H1 (cell line): ENCODE measurements around the gene P2RY8. TPM values are rescaled to one million over a fixed set of nuclear protein-coding genes. Genes with fewer than 3 reads are reported as not detected.

Experiments
- CTCF ChIA-PET: fragments of 300-600 bp; sonication (Branson Sonifier 250); formaldehyde crosslinking; loops from one replicate; lab custom pipeline; 2021; ENCODE audit not compliant: partially characterized antibody; lab: Charles Lee
- POLR2A ChIA-PET: fragments of 300-600 bp; sonication (Branson Sonifier 250); formaldehyde crosslinking; loops from one replicate; lab custom pipeline; 2021; ENCODE audit warnings: inconsistent platforms; ENCODE audit not compliant: partially characterized antibody; lab: Charles Lee
- DNase-seq, 2 experiments: peaks; one replicate each; pipeline versions ENCODE4 v3.0.0 to v3.0.0-alpha.2; 2010 to 2022; ENCODE audit warnings: low spot score in 2 of 2, low read depth in 1 of 2, mixed read lengths in 1 of 2
- FAIRE-seq: peaks from 2 replicates; lab custom pipeline; 2011; peaks lifted over from hg19 to GRCh38; lab: Jason Lieb, UNC
- H2AFZ ChIP-seq: 2 replicates; pipeline ENCODE4 v1.8.1; 2012; ENCODE audit warnings: low read length, inconsistent platforms
- H2AK5ac ChIP-seq: 2 replicates; pipeline ENCODE4 v1.6.1; 2013; ENCODE audit warnings: low read depth, low read length
- H2BK120ac ChIP-seq: replicated peaks from 2 replicates; pipeline ENCODE3; 2013; ENCODE audit warnings: low read depth, low read length, inconsistent platforms
- H2BK12ac ChIP-seq: 2 replicates; pipeline ENCODE4 v1.6.1; 2013; ENCODE audit warnings: low read depth, low read length
- H2BK15ac ChIP-seq: 2 replicates; pipeline ENCODE4 v1.6.1; 2013; ENCODE audit warnings: low read length
- H2BK20ac ChIP-seq: 2 replicates; pipeline ENCODE4 v1.6.1; 2013; ENCODE audit warnings: low read length
- H2BK5ac ChIP-seq: 2 replicates; pipeline ENCODE4 v1.6.1; 2013; ENCODE audit warnings: low read depth, low read length
- H3K14ac ChIP-seq: 2 replicates; pipeline ENCODE4 v1.6.1; 2013; ENCODE audit warnings: inconsistent platforms; ENCODE audit not compliant: insufficient read length
- H3K18ac ChIP-seq: 2 replicates; pipeline ENCODE4 v1.6.1; 2013; ENCODE audit warnings: low read length; ENCODE audit errors: extremely low read depth
- H3K23ac ChIP-seq: 2 replicates; pipeline ENCODE4 v1.6.1; 2013; ENCODE audit warnings: inconsistent platforms; ENCODE audit not compliant: insufficient read length
- H3K23me2 ChIP-seq: 2 replicates; pipeline ENCODE4 v1.6.1; 2013; ENCODE audit warnings: low read depth, low read length
- H3K27ac ChIP-seq: 2 replicates; pipeline ENCODE4 v1.6.1; 2011; ENCODE audit warnings: low read depth, low read length, inconsistent platforms
- H3K27me3 ChIP-seq, 4 experiments: replicated peaks in 1 of 4; 1 replicate in 1 of 4; 2 replicates in 3 of 4; pipeline versions ENCODE4 v1.6.1 to v1.8.1; 2011 to 2013; ENCODE audit warnings: low read length in 3 of 4, mild to moderate bottlenecking in 3 of 4, inconsistent platforms in 2 of 4, mixed read lengths in 2 of 4, moderate library complexity in 1 of 4; ENCODE audit not compliant: control insufficient read depth in 3 of 4, insufficient read depth in 3 of 4; ENCODE audit errors: extremely low read depth in 1 of 4
- H3K36me3 ChIP-seq, 4 experiments: 2 replicates each; pipeline versions ENCODE4 v1.6.1 to v1.8.1; 2011 to 2013; ENCODE audit warnings: mild to moderate bottlenecking in 4 of 4, low read length in 3 of 4, moderate library complexity in 2 of 4, control low read depth in 1 of 4, inconsistent platforms in 1 of 4; ENCODE audit not compliant: insufficient read depth in 4 of 4, control insufficient read depth in 2 of 4
- H3K4ac ChIP-seq: replicated peaks from 2 replicates; pipeline ENCODE3; 2013; ENCODE audit warnings: low read length, low read depth, mixed read lengths, inconsistent platforms; ENCODE audit not compliant: insufficient read length
- H3K4me1 ChIP-seq, 4 experiments: replicated peaks in 1 of 4; 1 replicate in 1 of 4; 2 replicates in 3 of 4; pipeline versions ENCODE4 v1.6.1 to v1.8.1; 2011 to 2013; ENCODE audit warnings: low read length in 3 of 4, inconsistent platforms in 2 of 4, mixed read lengths in 1 of 4; ENCODE audit not compliant: insufficient read depth in 4 of 4, control insufficient read depth in 3 of 4
- H3K4me2 ChIP-seq, 2 experiments: 2 replicates each; pipeline versions ENCODE4 v1.6.1 to v1.8.1; 2011 to 2013; ENCODE audit warnings: low read depth in 2 of 2, low read length in 2 of 2, control low read depth in 1 of 2, inconsistent platforms in 1 of 2, mild to moderate bottlenecking in 1 of 2; ENCODE audit not compliant: insufficient read depth in 1 of 2
- H3K4me3 ChIP-seq, 4 experiments: fragments of 200-600, 300-600 bp in 1 of 4; sonication (generic), shearing (Covaris generic), sonication (Bioruptor Twin) in 1 of 4; 2 replicates each; pipeline versions ENCODE4 v1.5.1 to v1.8.1; 2011 to 2016; ENCODE audit warnings: low read length in 4 of 4, low read depth in 3 of 4, control low read depth in 2 of 4, inconsistent platforms in 2 of 4, mild to moderate bottlenecking in 2 of 4, mixed read lengths in 1 of 4, moderate library complexity in 1 of 4; ENCODE audit not compliant: insufficient read depth in 2 of 4; ENCODE audit errors: extremely low read depth in 1 of 4
- H3K56ac ChIP-seq: replicated peaks from 2 replicates; pipeline ENCODE3; 2013; ENCODE audit warnings: low read depth, mild to moderate bottlenecking, mixed read lengths, low read length, inconsistent platforms; ENCODE audit not compliant: insufficient read length
- H3K79me1 ChIP-seq: 2 replicates; pipeline ENCODE4 v1.6.1; 2013; ENCODE audit warnings: low read depth, low read length, control low read depth
- H3K79me2 ChIP-seq, 2 experiments: 2 replicates each; pipeline versions ENCODE4 v1.6.1 to v1.8.1; 2012 to 2013; ENCODE audit warnings: low read length in 2 of 2, mild to moderate bottlenecking in 2 of 2, inconsistent platforms in 1 of 2; ENCODE audit not compliant: insufficient read depth in 2 of 2, control insufficient read depth in 1 of 2
- H3K9ac ChIP-seq, 4 experiments: replicated peaks in 1 of 4; 1 replicate in 1 of 4; 2 replicates in 3 of 4; pipeline versions ENCODE4 v1.6.1 to v1.8.1; 2011 to 2013; ENCODE audit warnings: low read depth in 3 of 4, low read length in 3 of 4, control low read depth in 2 of 4, mild to moderate bottlenecking in 2 of 4, moderate library complexity in 2 of 4, inconsistent platforms in 1 of 4; ENCODE audit errors: extremely low read depth in 1 of 4
- H3K9me3 ChIP-seq, 2 experiments: 2 replicates each; pipeline versions ENCODE4 v1.6.1 to v1.8.1; 2012 to 2013; ENCODE audit warnings: mild to moderate bottlenecking in 2 of 2, moderate library complexity in 2 of 2, control low read depth in 1 of 2, inconsistent platforms in 1 of 2, low read depth in 1 of 2, low read length in 1 of 2, mixed read lengths in 1 of 2; ENCODE audit not compliant: insufficient read depth in 2 of 2
- H4K20me1 ChIP-seq, 2 experiments: replicated peaks in 1 of 2; 2 replicates each; pipeline versions ENCODE3 to v1.8.1; 2011 to 2013; ENCODE audit warnings: inconsistent platforms in 2 of 2, low read length in 2 of 2, mild to moderate bottlenecking in 1 of 2; ENCODE audit not compliant: insufficient read depth in 2 of 2, control insufficient read depth in 1 of 2
- H4K5ac ChIP-seq: 2 replicates; pipeline ENCODE4 v1.6.1; 2013; ENCODE audit warnings: low read length, low read depth, mixed read lengths, inconsistent platforms; ENCODE audit not compliant: insufficient read length
- H4K8ac ChIP-seq: 2 replicates; pipeline ENCODE4 v1.8.0; 2013; ENCODE audit warnings: mild to moderate bottlenecking, moderate library complexity, low read length, inconsistent platforms; ENCODE audit not compliant: insufficient read depth; ENCODE audit errors: extremely low read depth
- H4K91ac ChIP-seq: replicated peaks from 2 replicates; pipeline ENCODE3; 2013; ENCODE audit warnings: low read length, mixed read lengths, inconsistent platforms; ENCODE audit not compliant: insufficient read length
- PHF8 ChIP-seq: fragments of 200-600 bp; sonication (generic); conservative IDR thresholded peaks from 2 replicates; pipeline ENCODE4 v1.7.1; 2012; ENCODE audit warnings: low read depth, mild to moderate bottlenecking, inconsistent platforms, low read length, moderate library complexity
- POLR2A ChIP-seq, 2 experiments: IDR thresholded peaks; 1 replicate in 1 of 2; 2 replicates in 1 of 2; pipeline ENCODE4 v1.6.1; 2011; ENCODE audit warnings: low read depth in 2 of 2, low read length in 2 of 2, mild to moderate bottlenecking in 2 of 2; ENCODE audit errors: control extremely low read depth in 1 of 2
- POLR2AphosphoS5 ChIP-seq: IDR thresholded peaks from 2 replicates; pipeline ENCODE4 v1.6.1; 2011; ENCODE audit warnings: low read depth, low read length
- POU5F1 ChIP-seq: IDR thresholded peaks from 2 replicates; pipeline ENCODE4 v1.6.1; 2011; ENCODE audit warnings: low read depth, mild to moderate bottlenecking, low read length, moderate library complexity
- RXRA ChIP-seq: IDR thresholded peaks from 2 replicates; pipeline ENCODE4 v1.6.1; 2011; ENCODE audit warnings: low read depth, mild to moderate bottlenecking, low read length, moderate library complexity; ENCODE audit not compliant: insufficient read depth
- SRF ChIP-seq: IDR thresholded peaks from 2 replicates; pipeline ENCODE4 v1.6.1; 2011; ENCODE audit warnings: mild to moderate bottlenecking, low read depth, low read length, moderate library complexity
- SUZ12 ChIP-seq: fragments of 200-600 bp; sonication (generic); IDR thresholded peaks from 2 replicates; pipeline ENCODE4 v1.6.1; 2012; ENCODE audit warnings: mild to moderate bottlenecking, inconsistent platforms, low read length, moderate library complexity, mixed read lengths
- WGBS, 2 experiments: shearing (Covaris generic) in 1 of 2; methylation state at CpG; one replicate each; pipeline versions ENCODE4 v1.1.6 to v1.1.7; 2013 to 2015; ENCODE audit warnings: low lambda C conversion rate in 2 of 2, mixed read lengths in 2 of 2, inconsistent platforms in 1 of 2, low coverage in 1 of 2, missing lambda C conversion rate in 1 of 2; ENCODE audit not compliant: insufficient replicate concordance in 2 of 2, insufficient coverage in 1 of 2, insufficient read length in 1 of 2; ENCODE audit errors: extremely low coverage in 1 of 2, missing lambda C conversion rate in 1 of 2; 5-methylcytosine and 5-hydroxymethylcytosine counted together
- polyA plus RNA-seq, 7 experiments: library from polyadenylated mRNA; depleted of rRNA in 3 of 7; stranded (reverse) in 5 of 7; unstranded in 2 of 7; fragments of >200 nt in 5 of 7; fragments of 200-250 nt in 2 of 7; gene quantifications; 1 replicate in 5 of 7; 2 replicates in 1 of 7; 4 replicates in 1 of 7; pipeline versions ENCODE4 v1.2.1 to v1.2.3, GENCODE V29; 2011 to 2013; ENCODE audit warnings: missing spikeins in 2 of 7, mixed read lengths in 2 of 7
- total RNA-seq: library from RNA; stranded (reverse); fragmentation: NEBNext Ultra II Directional; extraction: Animal tissue kit (Norgen Biotek cat#: 25700); gene quantifications from 2 replicates; pipeline ENCODE4 v1.2.1, GENCODE V29; 2021

Gene P2RY8
- total and polyA plus RNA-seq, 2 of the 8 experiments (the other 6 are each of a cell fraction or from before 2014, with no cell fraction given) = 0.09 to 0.15 TPM

DNA sequence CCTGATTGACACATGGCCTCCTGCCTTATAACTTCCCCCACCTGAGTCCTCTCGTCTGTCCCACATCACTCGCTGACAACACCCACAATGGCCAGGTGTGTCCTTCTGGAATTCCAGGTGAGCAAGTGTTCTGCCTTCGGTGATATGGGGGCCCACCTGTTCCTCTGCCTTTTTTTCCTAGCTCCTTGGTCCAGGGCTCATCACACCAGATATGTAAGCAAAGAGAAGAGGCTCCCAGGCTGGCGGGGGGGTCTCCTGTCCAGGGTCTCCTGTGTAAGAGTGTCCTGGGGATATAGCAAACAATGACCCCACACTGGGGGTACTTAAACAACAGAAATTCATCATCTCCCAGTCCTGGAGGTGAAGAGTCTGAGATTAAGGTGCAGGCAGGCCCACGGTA lies 25.2 kb downstream of the P2RY8 start:
- no peak overlapping the region for H3K9ac ChIP-seq
- no peak overlapping the region for H4K91ac ChIP-seq
- H3K18ac ChIP-seq = no peak overlapping the region
- no peak overlapping the region for H4K8ac ChIP-seq
- H3K36me3 ChIP-seq = no peaks in the 10 kb centered on the region
- H3K27me3 ChIP-seq = no peaks in the 10 kb centered on the region
- peaks cover 0 to 3% of the 10 kb centered on the region in 2 experiments; a peak in 1 of 4 replicates for H3K9me3 ChIP-seq
- H3K23me2 ChIP-seq = no peaks in the 10 kb centered on the region; the same call in 1 of the 2 replicates
- H2AK5ac ChIP-seq = no peak overlapping the region
- no peak overlapping the region for H4K5ac ChIP-seq
- no peak overlapping the region for H2AFZ ChIP-seq
- 82% methylated on average over 5 of the region's 5 CpGs; no CpG with 5 or more reads in 1 of the 2 experiments for WGBS, 2 experiments
- no peaks in the 10 kb centered on the region for H3K4me1 ChIP-seq
- FAIRE-seq (no peak), DNase-seq (no peak)
- H3K79me1 ChIP-seq = no peaks in the 10 kb centered on the region
- H3K4ac ChIP-seq = no peak overlapping the region
- TF ChIP-seq PHF8 = no peak
- TF ChIP-seq SRF = no peak
- TF ChIP-seq SUZ12 = no peak
- no peak for TF ChIP-seq POLR2AphosphoS5
- TF ChIP-seq RXRA = no peak
- no peak for TF ChIP-seq POLR2A (IDR thresholded peaks at IDR 0.05; ENCODE audit: control extremely low read depth in 1 of 2, low read depth in 2 of 2, low read length in 2 of 2)
- TF ChIP-seq POU5F1 = no peak
- no peak overlapping the region for H3K14ac ChIP-seq
- no peak overlapping the region for H3K27ac ChIP-seq
- H2BK120ac ChIP-seq = no peak overlapping the region
- no peak overlapping the region for H2BK15ac ChIP-seq
- POLR2A ChIA-PET = no interaction called here
- H2BK5ac ChIP-seq = no peak overlapping the region
- no peak overlapping the region for H2BK20ac ChIP-seq
- H3K23ac ChIP-seq = no peak overlapping the region
- no peaks in the 10 kb centered on the region for H4K20me1 ChIP-seq
- no peak overlapping the region for H3K56ac ChIP-seq
- no peak overlapping the region for H3K4me2 ChIP-seq
- no peaks in the 10 kb centered on the region for H3K79me2 ChIP-seq
- H3K4me3 ChIP-seq = no peak overlapping the region
- H2BK12ac ChIP-seq = no peak overlapping the region
- CTCF ChIA-PET = no interaction called here
